Measurements from ENCODE around the gene TNNC2. TPM values are rescaled to one million over a fixed set of nuclear protein-coding genes. Genes with fewer than 3 reads are reported as not detected.

The TNNC2 gene
- total RNA-seq, 2 experiments from 2014 or later = not detected

DNA sequence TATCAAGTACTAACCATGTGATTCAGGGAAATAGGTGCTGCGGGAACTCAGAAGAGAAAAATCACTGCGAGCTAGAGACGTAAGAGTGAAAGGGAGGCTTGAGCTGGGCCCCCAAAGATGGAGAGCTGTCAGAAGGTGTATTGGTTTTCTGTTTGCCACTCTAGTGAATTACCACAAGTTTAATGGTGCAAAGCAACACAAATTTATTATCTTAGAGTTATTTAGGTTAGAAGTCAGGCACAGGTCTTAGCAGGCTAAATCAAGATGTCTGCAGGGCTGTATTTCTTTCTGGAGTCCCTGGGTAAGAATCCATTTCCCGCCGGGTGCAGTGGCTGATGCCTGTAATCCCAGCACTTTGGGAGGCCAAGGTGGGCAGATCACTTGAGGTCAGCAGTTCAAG is 32.8 kb upstream of the TNNC2 start:
- Mint-ChIP-seq H3K36me3 (ENCODE audit: low read depth) (no peaks in the 10 kb centered on the region), H3K27me3 (ENCODE audit: low read depth) (no peaks in the 10 kb centered on the region), H3K27ac (no peak overlapping the region), H3K9me3 (no peaks in the 10 kb centered on the region), H3K4me1 (ENCODE audit: low read depth) (peaks cover 34% of the 10 kb centered on the region), H3K4me3 (no peak overlapping the region)
- CTCF ChIA-PET = interaction anchor here (0.6 kb wide), 1 partner anchor 117 kb away, joined by 5 read pairs; no protein-coding TSS in a partner anchor
- no peak for DNase-seq
- intact Hi-C loops (cut with micrococcal nuclease) = loop anchor here (5.0 kb wide), 1 partner anchor 68 kb away; the partner anchor contains the start of genes DNTTIP1 and WFDC3

DNA sequence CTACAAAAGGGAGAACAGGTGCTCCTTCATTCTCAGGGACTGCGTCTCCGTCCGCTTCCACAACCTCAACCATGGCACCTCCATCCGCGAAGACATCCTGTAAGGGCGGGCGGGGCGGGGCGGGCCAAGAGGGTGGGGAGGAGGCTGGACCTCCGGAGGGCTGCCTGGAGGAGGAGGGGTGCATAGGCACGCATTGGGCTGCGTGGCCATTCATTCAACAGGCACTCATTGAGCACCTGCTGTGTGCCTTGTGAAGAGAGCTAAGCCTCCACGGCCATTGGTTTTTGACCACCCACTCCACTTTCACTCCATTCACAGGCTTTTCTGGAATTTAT is 30.7 kb upstream of the TNNC2 start:
- peak; percentile 62 for DNase-seq
- intact Hi-C loops (cut with micrococcal nuclease) = loop anchor here (1.0 to 5.0 kb wide), 8 partner anchors 23 to 114 kb away; partner anchors contain the start of genes CTSA, DNTTIP1, NEURL2 and UBE2C
- H3K4me1 Mint-ChIP-seq (ENCODE audit: low read depth) = peaks cover 44% of the 10 kb centered on the region
- CTCF ChIA-PET = interaction anchor here (0.6 to 1.5 kb wide), 2 partner anchors 8 to 112 kb away, joined by 3 to 4 read pairs; no protein-coding TSS in a partner anchor
- peak overlapping the region; percentile 98 for H3K27ac Mint-ChIP-seq
- H3K36me3 Mint-ChIP-seq (ENCODE audit: low read depth) = no peaks in the 10 kb centered on the region
- peak overlapping the region; percentile 95 for H3K4me3 Mint-ChIP-seq
- no peaks in the 10 kb centered on the region for H3K9me3 Mint-ChIP-seq
- H3K27me3 Mint-ChIP-seq (ENCODE audit: low read depth) = no peaks in the 10 kb centered on the region

- peak; percentile 98 for DNase-seq
- CTCF ChIA-PET = interaction anchor here (0.6 to 1.5 kb wide), 4 partner anchors 8 to 265 kb away, joined by 3 to 5 read pairs (median 4); no protein-coding TSS in a partner anchor
- Mint-ChIP-seq H3K9me3 (no peaks in the 10 kb centered on the region), H3K4me1 (ENCODE audit: low read depth) (peaks cover 44% of the 10 kb centered on the region), H3K27ac (peak within 1 kb of the TSS; percentile 98), H3K27me3 (ENCODE audit: low read depth) (no peaks in the 10 kb centered on the region), H3K4me3 (peak within 1 kb of the TSS; percentile 95), H3K36me3 (ENCODE audit: low read depth) (peaks cover 2% of the 10 kb centered on the region)
- intact Hi-C loops (cut with micrococcal nuclease) = loop anchor here (1.0 to 5.0 kb wide), 8 partner anchors 23 to 115 kb away; partner anchors contain the start of genes CTSA, DNTTIP1, NEURL2 and UBE2C
Observed at GRCh38 chr20:45857114-45857881, 30.2 kb upstream of the TNNC2 start, which contains the start of the genes ACOT8 and ZSWIM3. Gene ACOT8, minus strand, starts transcription at chr20:45857392. Its CDS starts 77 bp downstream, at chr20:45857315. Gene ZSWIM3, plus strand, starts transcription at chr20:45857614. Its CDS starts 212 bp downstream, at chr20:45857826.

- intact Hi-C loops (cut with micrococcal nuclease) = no loop called here
- Mint-ChIP-seq H3K27me3 (ENCODE audit: low read depth) (no peaks in the 10 kb centered on the region), H3K4me3 (no peak overlapping the region), H3K27ac (no peak overlapping the region), H3K4me1 (ENCODE audit: low read depth) (peaks cover 34% of the 10 kb centered on the region), H3K9me3 (no peaks in the 10 kb centered on the region), H3K36me3 (ENCODE audit: low read depth) (peaks cover 11% of the 10 kb centered on the region)
- DNase-seq = no peak
- CTCF ChIA-PET = no interaction called here
Observed at GRCh38 chr20:45853484-45853883, 26.4 kb upstream of the TNNC2 start.

DNA sequence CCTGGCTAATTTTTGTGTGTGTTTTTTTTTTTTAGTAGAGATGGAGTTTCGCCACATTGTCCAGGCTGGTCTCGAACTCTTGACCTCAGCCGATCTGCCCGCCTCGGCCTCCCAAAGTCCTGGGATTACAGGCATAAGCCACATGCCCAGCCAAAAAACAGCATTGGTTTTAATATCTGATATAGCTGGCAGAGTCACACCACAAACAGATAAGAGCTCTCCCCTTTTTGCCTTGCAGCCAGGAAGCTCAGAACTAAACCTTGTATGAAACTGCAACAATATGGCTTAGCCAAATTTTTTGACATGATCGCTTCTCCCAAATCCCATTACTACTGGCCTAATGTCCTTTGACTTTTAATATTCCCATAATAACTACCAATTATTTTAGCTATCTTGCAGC is 25.2 kb upstream of the TNNC2 start:
- no peak for DNase-seq
- Mint-ChIP-seq H3K27me3 (ENCODE audit: low read depth) (no peaks in the 10 kb centered on the region), H3K4me1 (ENCODE audit: low read depth) (peaks cover 29% of the 10 kb centered on the region), H3K36me3 (ENCODE audit: low read depth) (peaks cover 11% of the 10 kb centered on the region), H3K9me3 (no peaks in the 10 kb centered on the region), H3K27ac (no peak overlapping the region), H3K4me3 (no peak overlapping the region)
- CTCF ChIA-PET = interaction anchor here (0.7 to 1.1 kb wide), 2 partner anchors 82 to 118 kb away, joined by 4 to 5 read pairs; partner anchors contain the start of gene PCIF1
- intact Hi-C loops (cut with micrococcal nuclease) = no loop called here

DNA sequence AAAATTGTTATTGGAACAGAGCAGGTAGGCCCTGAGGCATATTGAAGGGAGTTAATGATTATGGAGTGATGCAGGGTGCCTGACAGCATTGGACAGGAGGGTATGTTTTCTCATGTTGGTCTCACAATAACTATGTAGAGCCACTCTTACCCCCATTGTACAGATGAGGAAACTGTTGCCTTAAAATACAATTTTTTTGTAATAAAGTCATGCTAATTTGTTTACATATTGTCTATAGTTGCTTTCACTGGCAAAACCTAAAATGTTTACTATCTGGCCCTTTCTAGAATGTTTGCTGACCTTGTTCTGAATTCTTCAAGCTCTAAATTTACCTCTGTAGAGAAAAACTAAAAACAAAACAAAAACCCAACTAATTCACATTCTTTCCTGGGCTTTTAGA is 24.4 kb upstream of the TNNC2 start:
- peaks cover 25% of the 10 kb centered on the region for H3K4me1 Mint-ChIP-seq (ENCODE audit: low read depth)
- no peaks in the 10 kb centered on the region for H3K9me3 Mint-ChIP-seq
- DNase-seq = no peak
- no peak overlapping the region for H3K4me3 Mint-ChIP-seq
- no peaks in the 10 kb centered on the region for H3K27me3 Mint-ChIP-seq (ENCODE audit: low read depth)
- H3K36me3 Mint-ChIP-seq (ENCODE audit: low read depth) = peaks cover 12% of the 10 kb centered on the region
- no peak overlapping the region for H3K27ac Mint-ChIP-seq
- CTCF ChIA-PET = no interaction called here
- intact Hi-C loops (cut with micrococcal nuclease) = no loop called here

GRCh38 chr20:45850926-45851325 is 23.8 kb upstream of the TNNC2 start:
- Mint-ChIP-seq H3K4me1 (ENCODE audit: low read depth) (peaks cover 19% of the 10 kb centered on the region), H3K27me3 (ENCODE audit: low read depth) (no peaks in the 10 kb centered on the region), H3K27ac (no peak overlapping the region), H3K36me3 (ENCODE audit: low read depth) (peaks cover 13% of the 10 kb centered on the region), H3K9me3 (no peaks in the 10 kb centered on the region), H3K4me3 (no peak overlapping the region)
- intact Hi-C loops (cut with micrococcal nuclease) = no loop called here
- DNase-seq = no peak
- CTCF ChIA-PET = no interaction called here

DNA sequence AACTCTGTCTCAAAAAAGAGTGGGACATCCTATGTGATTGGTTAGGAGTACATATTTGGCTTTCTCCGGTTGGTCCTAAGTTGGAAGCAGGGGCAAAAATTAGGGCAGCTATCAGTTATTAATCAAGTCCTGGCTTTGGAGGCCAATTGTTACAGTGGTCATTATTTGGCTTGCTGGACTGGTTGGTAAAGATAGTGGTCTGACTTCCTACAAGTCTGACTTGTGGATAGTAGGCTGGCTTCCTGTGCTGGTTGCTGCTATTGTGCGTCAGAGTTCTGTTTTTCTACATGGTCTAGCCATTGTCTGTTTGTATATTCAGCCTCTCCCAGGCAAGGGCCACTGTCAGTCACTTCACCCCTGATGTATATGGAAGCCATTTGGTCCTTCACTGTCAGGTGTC is 23.1 kb upstream of the TNNC2 start:
- H3K36me3 Mint-ChIP-seq (ENCODE audit: low read depth) = peaks cover 13% of the 10 kb centered on the region
- H3K27ac Mint-ChIP-seq = no peak overlapping the region
- CTCF ChIA-PET = no interaction called here
- intact Hi-C loops (cut with micrococcal nuclease) = no loop called here
- no peak for DNase-seq
- H3K4me3 Mint-ChIP-seq = no peak overlapping the region
- H3K4me1 Mint-ChIP-seq (ENCODE audit: low read depth) = peaks cover 14% of the 10 kb centered on the region
- no peaks in the 10 kb centered on the region for H3K27me3 Mint-ChIP-seq (ENCODE audit: low read depth)
- H3K9me3 Mint-ChIP-seq = no peaks in the 10 kb centered on the region

DNA sequence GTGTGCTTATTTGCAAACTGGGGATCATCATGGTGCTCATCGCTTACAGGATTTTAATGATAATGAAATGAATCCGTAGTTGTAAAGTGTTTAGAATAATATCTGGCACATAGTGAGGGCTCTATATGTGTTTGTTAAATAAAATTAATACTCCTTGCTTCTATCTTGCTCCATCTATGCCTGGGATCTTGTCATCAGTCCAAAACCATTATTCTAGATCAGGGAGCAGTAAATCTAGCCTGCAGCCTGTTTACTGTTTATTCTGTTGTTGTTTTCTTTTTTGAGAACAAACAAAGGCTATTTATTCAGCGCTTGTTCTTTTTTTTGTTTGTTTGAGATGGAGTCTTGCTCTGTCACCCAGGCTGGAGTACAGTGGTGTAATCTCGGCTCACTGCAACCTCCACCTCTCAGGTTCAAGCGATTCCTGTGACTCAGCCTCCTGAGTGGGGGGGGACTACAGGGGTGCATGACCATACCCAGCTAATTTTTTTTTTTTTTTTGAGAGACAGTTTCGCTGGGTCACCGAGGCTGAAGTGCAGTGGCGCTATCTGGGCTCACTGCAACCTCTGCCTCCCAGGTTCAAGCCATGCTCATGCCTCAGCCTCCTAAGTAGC is 22.0 kb upstream of the TNNC2 start:
- CTCF ChIA-PET = no interaction called here
- intact Hi-C loops (cut with micrococcal nuclease) = no loop called here
- peaks cover 13% of the 10 kb centered on the region for H3K36me3 Mint-ChIP-seq (ENCODE audit: low read depth)
- H3K4me3 Mint-ChIP-seq = no peak overlapping the region
- no peaks in the 10 kb centered on the region for H3K27me3 Mint-ChIP-seq (ENCODE audit: low read depth)
- H3K27ac Mint-ChIP-seq = no peak overlapping the region
- no peak for DNase-seq
- H3K4me1 Mint-ChIP-seq (ENCODE audit: low read depth) = peaks cover 4% of the 10 kb centered on the region
- no peaks in the 10 kb centered on the region for H3K9me3 Mint-ChIP-seq

DNA sequence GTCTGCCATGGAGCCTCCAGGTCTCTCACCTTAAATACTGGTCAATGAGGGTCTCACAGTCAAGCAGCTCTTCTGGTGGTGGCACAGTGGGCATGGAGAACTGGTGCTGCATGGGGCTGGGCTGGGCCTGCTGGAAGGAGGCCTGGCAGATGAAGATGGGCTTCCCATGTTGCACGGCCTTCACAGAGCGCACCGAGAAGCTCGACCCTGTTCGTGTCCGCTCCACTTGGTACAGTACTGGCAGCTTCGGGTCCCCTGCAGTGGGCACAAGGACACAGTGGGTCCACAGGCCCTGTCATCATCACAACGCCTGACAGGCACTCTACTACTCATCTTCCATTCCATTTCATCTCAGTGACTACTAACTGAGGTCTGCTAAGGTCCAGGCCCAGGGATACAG is 21.3 kb upstream of the TNNC2 start:
- no peak for DNase-seq
- no peak overlapping the region for H3K4me3 Mint-ChIP-seq
- peaks cover under 1% of the 10 kb centered on the region for H3K4me1 Mint-ChIP-seq (ENCODE audit: low read depth)
- H3K27me3 Mint-ChIP-seq (ENCODE audit: low read depth) = no peaks in the 10 kb centered on the region
- intact Hi-C loops (cut with micrococcal nuclease) = no loop called here
- no peak overlapping the region for H3K27ac Mint-ChIP-seq
- CTCF ChIA-PET = no interaction called here
- H3K36me3 Mint-ChIP-seq (ENCODE audit: low read depth) = peaks cover 13% of the 10 kb centered on the region
- H3K9me3 Mint-ChIP-seq = no peaks in the 10 kb centered on the region

- no peak overlapping the region for H3K4me3 Mint-ChIP-seq
- H3K4me1 Mint-ChIP-seq (ENCODE audit: low read depth) = no peaks in the 10 kb centered on the region
- no peak for DNase-seq
- intact Hi-C loops (cut with micrococcal nuclease) = no loop called here
- H3K27me3 Mint-ChIP-seq (ENCODE audit: low read depth) = no peaks in the 10 kb centered on the region
- no peak overlapping the region for H3K27ac Mint-ChIP-seq
- H3K36me3 Mint-ChIP-seq (ENCODE audit: low read depth) = peaks cover 5% of the 10 kb centered on the region
- no peaks in the 10 kb centered on the region for H3K9me3 Mint-ChIP-seq
- CTCF ChIA-PET = no interaction called here
Observed at GRCh38 chr20:45845452-45845851, 18.3 kb upstream of the TNNC2 start.

DNA sequence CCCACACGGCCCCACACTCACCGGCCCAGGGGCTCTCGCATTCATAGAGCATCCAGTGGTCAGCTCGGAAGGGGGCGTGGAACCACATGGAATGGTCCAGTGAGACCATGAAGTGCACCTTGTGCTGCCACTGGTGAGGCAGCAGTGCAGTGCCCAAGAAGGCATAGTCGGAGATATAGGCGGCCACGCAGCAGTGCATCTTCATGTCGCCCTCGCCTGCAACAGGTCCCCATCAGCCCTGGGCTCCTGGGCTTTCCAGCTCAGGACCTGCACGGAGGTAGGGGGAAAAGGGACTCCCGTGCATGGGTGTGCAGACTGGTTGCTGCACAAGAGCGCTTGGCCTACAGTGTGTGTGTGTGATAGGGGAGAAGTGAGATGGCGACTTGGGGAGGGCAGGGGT is 16.4 kb upstream of the TNNC2 start:
- H3K27ac Mint-ChIP-seq = no peak overlapping the region
- CTCF ChIA-PET = interaction anchor here (1.3 kb wide), 1 partner anchor 143 kb away, joined by 3 read pairs; no protein-coding TSS in a partner anchor

More for the DNA sequence above, 16.4 kb upstream of the TNNC2 start:
- H3K4me1 Mint-ChIP-seq (ENCODE audit: low read depth) = no peaks in the 10 kb centered on the region
- peaks cover 2% of the 10 kb centered on the region for H3K36me3 Mint-ChIP-seq (ENCODE audit: low read depth)
- H3K4me3 Mint-ChIP-seq = no peak overlapping the region
- H3K27me3 Mint-ChIP-seq (ENCODE audit: low read depth) = no peaks in the 10 kb centered on the region
- intact Hi-C loops (cut with micrococcal nuclease) = no loop called here
- DNase-seq = no peak
- H3K9me3 Mint-ChIP-seq = no peaks in the 10 kb centered on the region

Data from activated naive CD4-positive, alpha-beta T cell treated with anti-CD3 and anti-CD28 coated beads for 36 hours (primary cell).